HG02571 (cell line): Measurements from ENCODE around the gene EME1.
"Not testable (repeated sequence)": the region's sequence is repeated elsewhere in the genome, so short reads cannot be mapped to it uniquely, and the experiment has no call there.

Experiments used
- ATAC-seq: cut with Tn5 transposase; IDR thresholded peaks from one replicate; pipeline ENCODE4 v1.9.1; 2021; ENCODE audit warnings: mild to moderate bottlenecking, moderate library complexity; ENCODE audit not compliant: unreplicated experiment

EME1 gene

DNA sequence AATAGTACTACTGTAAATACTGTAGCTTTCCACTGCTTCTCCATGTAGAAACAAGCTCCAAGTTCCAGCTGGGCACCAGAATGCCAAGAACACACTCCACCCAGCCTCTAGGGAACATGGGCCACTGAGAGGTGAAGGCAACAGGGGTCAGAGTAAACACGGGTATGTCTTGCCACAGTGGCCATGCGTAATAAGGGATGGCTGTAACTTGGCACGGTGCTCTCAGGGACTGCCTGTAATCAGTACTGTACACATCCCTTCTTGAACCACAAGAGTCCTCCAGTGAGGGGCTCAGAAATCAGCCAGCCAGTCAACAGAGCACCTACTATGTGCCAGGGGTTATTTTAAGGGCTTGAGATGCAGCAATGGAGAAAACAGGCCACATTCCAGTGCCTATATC is 13.5 kb downstream of the EME1 start:
- ATAC-seq, result no peak

DNA sequence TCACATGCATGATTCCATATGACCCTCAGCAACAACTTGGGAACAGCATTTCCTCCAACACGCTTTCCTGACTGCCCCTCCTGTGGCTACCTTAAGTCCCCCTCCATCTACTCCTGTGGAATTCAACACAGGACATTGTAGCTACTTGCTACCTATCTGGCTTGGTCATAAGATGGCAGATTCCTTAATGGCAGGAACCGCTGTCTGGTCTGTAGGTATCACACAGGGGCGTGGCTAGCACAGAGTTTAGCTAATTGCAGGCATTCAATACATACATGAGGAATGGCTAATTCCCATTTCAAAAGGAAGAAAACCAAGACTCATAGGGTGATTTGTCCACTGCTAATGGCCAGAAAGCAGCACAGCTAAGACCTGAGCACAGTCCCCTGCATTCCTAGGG is 15.7 kb downstream of the EME1 start:
- ATAC-seq, result no peak

DNA sequence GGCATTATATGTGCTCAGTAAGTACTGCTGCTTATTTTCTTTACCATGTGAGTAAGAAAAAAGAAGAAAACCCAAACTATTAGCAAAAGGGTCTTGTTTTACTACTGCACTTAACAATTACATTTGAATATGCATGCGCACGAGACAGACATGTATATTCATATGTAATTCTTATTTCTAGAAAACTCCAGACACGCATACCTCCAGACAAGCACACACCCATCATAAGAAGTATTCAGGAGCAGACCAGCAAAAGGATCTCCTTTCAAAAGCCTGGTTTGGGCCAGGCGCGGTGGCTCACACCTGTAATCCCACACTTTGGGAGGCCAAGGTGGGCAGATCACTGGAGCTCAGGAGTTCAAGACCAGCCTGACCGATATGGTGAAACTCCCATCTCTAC is 16.5 kb downstream of the EME1 start:
- ATAC-seq, result no peak

DNA sequence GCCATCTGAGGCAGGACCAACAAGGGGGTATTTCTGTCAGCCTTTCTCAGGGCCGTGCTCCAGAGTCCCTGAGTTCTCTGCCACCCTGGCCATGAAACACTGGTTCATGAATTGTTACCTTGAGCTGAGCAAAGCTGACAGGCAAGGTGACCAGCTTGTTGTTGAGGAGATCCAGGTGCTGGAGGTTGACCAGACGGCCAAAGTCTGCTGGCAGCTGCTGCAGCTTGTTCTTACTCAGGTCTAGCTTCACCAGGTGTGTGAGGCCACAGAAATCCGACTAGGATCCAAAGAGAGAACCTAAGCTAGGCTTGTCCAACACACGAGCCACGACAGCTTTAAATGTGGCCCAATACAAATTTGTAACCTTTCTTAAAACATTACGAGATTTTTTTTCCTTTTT is 19.6 kb downstream of the EME1 start:
- ATAC-seq, result no peak

DNA sequence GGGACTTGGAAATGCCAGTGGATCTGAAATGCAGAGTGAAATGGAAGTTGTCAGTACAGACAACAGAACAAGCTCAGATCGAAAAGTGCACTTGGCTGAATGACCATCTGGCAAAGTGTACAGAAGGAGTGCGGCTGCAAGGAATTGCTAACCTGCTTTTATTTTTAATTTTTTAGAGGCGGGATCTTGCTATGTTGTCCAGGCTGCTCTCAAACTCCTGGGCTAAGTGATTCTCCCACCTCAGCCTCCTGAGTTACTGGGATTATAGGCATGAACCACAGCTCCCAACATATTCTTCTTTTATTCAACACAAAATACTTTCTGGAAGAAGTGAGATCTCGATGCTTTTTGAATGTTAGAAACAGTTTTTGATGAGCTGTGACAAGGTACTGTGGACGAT is 20.7 kb downstream of the EME1 start:
- no peak for ATAC-seq

DNA sequence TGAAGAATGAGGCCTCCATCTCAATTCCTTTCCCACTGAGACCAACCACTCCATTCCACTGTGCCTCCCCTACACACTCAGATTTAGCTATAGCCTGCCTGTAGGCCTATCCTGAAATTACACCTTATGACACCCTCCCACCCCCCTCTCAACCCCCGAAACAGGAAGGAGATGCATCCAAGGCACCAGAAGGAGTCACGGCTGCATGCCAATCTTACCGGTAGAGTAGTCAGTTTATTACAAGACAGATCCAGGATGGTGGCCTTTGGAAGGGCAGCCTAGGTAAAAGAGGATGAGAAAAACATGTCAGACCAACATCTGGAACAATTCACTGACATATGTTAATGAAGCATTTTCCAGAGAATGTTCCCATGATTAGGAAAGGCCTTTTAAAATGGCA is 21.7 kb downstream of the EME1 start:
- no peak for ATAC-seq

DNA sequence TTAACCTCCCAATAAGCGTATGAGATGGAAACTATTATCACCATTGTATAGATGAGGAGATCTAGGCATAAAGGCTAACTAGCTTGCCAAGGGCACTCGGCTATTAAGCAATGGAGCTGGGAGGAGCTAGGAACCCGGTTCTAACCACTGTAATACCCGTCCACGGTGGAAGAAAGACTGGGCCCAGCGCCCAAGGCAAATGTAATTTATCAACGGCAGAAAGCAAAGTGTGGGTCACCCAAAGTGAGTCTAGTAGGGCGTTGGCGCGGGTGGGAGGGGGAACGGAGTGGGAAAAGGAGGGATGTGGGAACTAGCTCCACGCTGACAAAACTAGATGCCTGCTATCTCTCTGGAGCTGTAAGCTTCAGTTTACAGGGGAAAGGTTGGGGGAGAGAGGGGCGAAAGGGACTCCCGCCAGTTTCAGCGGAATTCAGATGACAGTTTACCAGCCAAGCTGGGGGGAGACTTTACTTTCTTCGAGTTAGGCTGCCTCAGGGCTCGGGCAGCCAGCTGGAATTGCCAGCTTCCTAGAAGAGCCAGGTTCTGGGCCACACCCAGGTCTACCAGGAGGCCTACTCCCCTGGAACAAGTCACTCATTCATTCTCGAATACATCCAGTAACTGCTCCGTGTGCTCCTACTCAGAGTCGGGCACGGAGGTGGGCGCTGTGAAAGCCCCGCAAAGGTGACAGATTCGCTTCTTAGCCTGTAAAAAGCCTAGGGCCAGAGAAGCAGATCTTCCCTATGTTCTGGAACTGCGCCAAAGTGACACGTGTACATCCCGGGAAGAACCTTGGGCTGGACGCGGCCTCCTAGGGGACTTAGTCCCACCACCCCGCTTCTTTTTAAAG is 23.5 kb downstream of the EME1 start:
- ATAC-seq, result no peak

DNA sequence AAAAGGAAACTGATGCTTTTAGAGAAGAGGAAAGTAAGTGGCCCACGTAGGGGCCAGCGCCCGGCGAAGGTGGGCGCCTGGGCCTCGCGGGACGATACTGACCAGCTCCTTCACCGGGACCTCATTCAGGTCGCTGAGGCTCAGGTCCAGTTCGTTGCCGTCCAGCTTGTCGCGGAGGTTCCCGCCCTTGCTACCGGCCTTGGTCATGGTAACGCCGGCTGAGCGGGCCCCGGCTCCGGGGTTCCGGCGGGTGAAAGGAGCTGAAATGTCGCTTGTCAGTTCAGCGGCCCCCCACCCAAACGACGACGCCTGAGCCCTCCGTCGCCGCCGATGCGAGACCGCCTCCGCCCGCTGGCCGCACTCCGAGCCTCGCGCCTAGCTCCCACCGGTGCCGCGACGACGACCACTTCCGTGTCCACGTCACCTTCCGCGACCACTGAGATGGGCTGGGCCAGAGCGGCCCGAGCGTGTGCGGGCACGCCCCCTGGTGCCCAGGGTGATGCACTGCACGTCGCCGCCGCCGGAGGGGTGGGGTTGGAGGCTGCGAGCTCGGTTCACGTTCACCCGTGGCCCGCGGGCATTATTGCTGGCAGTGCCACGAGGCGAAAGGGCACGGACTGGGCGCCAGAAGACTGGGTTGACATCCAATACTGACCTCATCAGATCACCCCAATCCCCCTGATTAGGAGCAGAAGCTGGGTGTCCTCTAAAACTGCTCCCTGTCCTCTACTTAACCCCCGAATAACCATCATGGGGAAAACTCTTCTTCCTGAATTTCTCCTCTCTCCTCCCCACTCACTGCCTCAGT is 24.3 kb downstream of the EME1 start, which contains the start of gene LRRC59:
Gene LRRC59, minus strand, starts transcription at position 413 of the 808 bp plus-strand sequence. Its CDS starts 206 bp downstream, at position 207.
- ATAC-seq, result peak; percentile 94

DNA sequence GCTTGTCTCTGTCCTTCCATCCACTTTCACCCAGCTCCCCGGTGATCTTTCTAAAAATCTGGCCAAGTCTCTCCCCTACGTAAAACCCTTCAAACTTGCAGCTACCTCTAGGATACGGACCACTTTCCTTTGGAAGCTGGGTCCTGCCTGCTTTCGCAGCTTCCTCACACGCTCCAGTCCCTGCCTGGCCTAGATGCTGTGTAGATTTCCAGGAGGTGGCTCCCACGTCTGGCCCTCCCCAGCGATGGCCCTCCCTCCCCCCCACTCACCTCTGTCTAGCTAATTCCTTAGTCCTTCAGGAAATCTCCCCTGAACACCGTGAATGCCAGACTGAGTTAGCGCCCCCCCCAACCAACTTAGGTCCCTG is 24.9 kb downstream of the EME1 start:
- ATAC-seq, result no peak

DNA sequence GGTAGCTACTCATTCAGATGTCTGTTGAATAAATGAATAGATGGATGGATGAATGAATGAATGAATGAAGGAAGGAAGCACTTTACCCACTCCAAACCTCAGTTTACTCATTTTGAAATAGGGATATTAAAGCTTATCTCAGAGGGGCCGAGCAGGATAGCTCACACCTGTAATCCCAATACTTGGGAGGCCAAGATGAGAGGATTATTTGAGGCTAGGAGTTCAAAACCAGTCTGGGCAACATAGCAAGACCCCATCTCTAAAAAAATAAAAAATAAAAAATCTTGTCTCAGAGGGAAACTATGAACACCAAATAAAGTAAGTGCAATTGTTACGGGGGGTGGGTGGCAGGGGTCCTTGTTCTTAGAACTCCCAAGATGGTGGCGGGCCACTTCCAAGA is 25.6 kb downstream of the EME1 start:
- not testable (repeated sequence) for ATAC-seq

DNA sequence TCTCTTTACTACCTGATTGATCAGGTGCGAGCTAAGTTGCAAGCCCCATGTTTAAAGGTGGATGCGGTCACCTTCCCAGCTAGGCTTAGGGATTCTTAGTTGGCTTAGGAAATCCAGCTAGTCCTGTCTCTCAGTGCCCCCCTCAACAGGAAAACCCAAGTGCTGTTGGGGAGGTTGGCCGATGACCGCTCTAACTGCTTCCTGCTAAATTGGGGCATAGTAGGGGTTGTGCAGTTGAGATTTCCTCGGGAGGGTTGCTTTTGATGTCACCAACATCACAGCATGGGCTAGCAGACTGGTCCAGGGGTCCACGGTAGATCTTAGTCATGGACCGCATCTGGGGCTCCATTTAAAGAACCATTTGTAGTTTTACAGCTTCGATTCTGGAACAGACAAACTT is 26.6 kb downstream of the EME1 start:
- not testable (repeated sequence) for ATAC-seq

DNA sequence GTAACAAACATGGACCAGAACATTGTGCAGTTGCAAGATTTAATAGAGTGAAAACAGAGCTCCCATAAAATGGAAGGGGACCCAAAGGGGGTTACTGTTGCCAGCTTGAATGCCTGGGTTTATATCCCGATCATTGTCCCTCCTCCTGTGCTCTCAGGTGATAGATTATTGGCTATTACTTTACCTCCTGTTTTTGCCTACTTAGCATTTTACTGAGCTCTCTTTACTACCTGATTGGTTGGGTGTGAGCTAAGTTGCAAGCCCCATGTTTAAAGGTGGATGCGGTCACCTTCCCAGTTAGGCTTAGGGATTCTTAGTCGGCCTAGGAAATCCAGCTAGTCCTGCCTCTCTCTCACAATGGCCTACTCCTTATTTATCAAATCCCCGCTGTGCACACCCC is 32.3 kb downstream of the EME1 start:
- ATAC-seq, result not testable (repeated sequence)

DNA sequence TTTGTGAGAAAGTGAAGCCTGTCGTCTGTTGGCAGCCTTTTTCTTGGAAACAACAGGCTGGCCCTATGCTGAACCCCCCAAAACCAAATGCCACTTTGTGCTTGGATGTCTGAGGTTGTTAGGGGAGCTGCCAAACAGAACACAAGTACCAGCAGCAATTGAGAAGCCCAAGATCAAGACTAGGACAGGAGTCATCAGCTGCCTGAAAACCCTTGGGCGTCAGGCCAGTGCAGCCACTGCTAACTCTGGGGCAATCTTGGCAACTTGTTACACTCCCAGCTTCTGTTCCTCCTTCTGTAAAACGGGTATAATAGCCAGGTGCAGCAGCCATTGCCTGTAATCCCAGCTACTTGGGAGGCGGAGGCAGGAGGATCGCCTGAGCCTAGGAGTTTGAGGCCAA is 33.5 kb downstream of the EME1 start:
- no peak for ATAC-seq

DNA sequence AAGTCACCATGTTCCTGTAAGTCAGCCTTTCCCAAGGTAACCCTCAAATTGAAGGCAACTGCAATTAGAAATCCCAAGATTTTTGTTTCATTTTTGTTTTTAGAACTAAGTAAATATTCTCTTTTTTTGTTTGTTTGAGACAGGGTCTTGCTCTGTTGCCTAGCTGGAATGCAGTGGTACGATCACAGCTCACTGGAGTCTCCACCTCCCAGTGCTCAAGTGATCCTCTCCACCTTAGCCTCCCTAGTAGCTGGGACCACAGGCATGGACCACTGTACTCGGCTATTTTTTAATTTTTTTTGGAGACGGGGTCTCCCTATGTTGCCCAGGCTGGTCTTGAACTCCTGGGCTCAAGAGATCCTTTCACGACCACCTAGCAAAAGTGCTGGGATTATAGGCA is 34.9 kb downstream of the EME1 start:
- ATAC-seq, result no peak

DNA sequence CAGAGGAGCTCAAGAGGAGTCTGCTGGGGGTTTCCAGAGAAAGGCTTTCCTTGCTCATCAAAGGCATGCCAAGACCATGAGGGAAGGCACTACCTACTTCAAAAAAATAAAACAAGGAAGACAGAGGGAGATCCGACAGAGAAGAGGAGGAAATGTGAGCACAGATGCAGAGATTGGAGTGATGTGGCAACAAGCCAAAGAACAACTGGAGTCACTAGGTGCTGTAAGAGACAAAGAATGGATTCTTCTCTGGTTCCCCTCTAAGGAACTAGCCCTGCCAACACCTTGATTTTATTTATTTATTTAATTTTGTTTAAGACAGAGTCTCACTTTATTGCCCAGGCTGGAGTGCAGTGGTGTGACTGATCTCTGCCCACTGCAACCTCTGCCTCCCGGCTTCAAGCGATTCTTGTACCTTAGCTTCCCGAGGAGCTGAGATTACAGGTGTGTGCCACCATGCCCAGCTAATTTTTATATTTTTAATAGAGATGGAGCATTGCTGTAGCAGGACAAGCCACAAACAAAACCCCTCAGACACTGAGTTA is 39.2 kb downstream of the EME1 start:
- no peak for ATAC-seq

DNA sequence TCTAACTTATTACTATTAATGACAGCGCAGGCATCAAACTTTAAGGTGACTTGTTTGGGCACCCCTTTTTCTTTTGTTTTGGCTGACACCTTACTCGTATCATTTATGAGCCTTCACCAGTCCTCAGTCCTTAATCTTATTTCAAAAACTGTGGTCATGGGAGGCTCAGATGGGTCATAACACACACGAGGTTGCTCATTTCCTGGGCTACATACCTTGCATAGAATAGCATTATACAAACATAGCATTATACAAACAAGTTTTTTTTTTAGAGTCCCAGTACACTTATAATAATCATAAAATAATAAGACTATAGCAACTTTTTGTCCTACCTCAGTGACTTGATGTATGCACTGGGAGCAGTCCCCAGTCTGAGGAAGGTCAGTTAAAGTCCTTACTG is 41.8 kb downstream of the EME1 start:
- ATAC-seq, result no peak

DNA sequence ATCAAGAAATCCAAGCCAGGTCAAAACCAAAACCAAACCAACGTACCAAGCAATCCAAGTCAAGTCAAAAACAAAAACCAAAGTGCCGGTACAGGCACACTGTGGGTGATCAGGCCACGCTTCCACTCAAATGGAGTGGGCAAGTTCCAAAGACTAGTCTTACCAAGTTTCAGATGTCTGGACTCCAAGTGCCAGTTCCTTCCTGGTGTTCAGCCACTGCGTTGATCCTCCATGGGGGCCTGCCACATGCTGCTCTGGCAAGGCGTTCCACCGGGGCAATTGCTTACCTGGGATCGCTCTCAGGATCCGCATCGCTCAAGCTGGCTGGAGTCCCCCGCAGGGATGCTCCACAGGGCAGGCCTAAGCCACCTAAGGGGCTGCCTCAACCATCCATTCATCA is 46.5 kb downstream of the EME1 start:
- ATAC-seq, result not testable (repeated sequence)

DNA sequence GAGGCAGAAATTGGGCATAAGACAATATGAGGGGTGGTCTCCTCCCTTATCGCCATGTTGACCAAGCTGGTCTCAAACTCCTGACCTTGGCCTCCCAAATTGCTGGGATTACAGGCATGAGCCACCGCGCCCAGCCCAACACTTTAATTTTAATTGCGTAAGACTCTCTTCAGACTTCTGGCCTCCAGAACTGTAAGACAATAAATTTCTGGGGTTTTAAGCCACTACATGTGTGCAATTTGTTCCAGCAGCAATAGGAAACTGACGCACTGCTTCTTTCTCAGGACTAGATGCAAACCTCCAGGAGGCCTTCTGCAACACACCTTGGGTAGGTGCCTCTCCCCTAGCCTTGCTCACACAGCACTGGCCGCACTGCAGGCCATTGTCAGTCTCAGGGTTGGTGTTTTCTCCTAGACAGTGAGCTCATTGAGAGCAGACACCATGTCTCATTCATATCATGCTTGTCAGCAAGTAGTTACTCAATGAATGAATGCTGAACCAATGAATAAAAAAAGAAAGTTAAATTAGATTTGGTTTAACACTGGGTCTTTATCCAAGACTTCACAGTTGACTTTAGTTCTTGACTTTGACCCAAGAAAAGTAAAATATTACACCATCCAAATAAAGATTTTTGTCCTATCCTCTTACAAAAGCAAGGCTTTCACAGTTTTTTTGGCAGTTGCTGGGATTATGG is 47.5 kb downstream of the EME1 start:
- no peak for ATAC-seq

DNA sequence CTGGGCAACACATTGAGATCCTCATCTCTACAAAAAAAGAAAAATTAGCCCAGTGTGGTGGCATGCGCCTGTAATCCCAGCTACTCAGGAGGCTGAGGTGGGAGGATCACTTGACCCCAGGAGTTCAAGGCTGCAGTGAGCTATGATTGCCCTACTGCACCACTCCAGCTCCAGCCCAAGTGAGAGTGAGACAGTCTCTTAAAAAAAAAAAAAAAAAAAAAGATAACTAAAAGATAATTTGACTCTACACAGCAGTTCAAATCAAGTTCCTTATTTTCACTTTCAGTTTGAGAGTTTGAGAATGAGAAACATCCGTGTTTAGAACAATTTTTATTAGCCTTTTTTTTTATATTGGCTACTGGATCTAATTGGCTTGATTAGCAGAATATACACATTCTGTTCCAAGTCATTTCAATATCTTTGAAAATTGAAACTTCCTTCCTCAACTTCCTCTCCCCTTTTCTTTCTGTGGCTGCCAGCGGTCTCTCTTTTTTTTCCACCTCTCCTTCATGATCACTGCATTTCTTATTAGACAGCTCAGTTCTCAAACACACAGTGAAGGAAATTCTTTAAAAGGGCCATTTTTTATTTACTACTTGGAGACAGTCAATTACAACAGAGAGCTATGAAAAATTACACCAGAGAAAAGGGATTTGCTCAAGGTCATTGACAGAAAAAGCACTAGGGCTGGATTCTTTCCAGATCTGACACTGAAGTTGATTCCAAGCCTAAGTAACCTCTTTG is 48.5 kb downstream of the EME1 start:
- no peak for ATAC-seq

DNA sequence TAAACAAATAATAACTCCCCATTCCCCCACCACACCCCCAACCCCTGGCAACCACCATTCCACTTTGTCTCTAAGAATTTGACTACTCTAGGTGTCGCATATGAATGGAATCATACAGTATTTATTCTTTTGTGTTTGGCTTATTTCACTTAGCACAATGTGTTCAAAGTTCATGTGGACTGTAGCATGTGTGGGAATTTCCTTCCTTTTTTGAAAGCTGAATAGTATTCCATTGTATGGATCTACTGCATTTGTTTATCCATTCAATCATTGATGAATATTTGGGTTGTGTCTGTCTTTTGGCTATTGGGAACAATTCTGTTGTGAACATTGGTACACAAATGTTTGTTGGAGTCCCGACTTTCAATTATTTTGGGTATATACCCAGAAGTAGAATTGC is 49.7 kb downstream of the EME1 start:
- no peak for ATAC-seq
